K562 (cell line): ENCODE measurements around the gene ARFRP1. TPM values are rescaled to one million over a fixed set of nuclear protein-coding genes. Genes with fewer than 3 reads are reported as not detected.
A peak's percentile ranks its signal among the peaks of the same experiment; 100 is the strongest.

Source experiments
- ATAC-seq: fragments of 200-7000 bp; cut with Tn5 transposase; 3 replicates; pipeline ENCODE4 v1.9.1; 2020; ENCODE audit warnings: moderate library complexity
- BruUV-seq: library from RNA; stranded (reverse); fragments of 400-500 nt; replicated peaks from 2 replicates; lab custom pipeline; 2021; lab: Mats Ljungman, UMichigan
- CTCF ChIA-PET: fragments of 300-600 bp; formaldehyde crosslinking; extraction: SDS; loops from one replicate; lab custom pipeline; 2021; ENCODE audit warnings: low intra/inter-chr PET ratio; lab: Yijun Ruan, JAX
- POLR2A ChIA-PET: fragments of 300-600, 350-650 bp; sonication (Branson Sonifier 250); formaldehyde crosslinking; extraction: SDS; loops from one replicate; lab custom pipeline; 2021; ENCODE audit warnings: antibody characterized with exemption, inconsistent platforms; lab: Yijun Ruan, JAX
- DNase-seq, 4 experiments: peaks; one replicate each; pipeline versions ENCODE4 v3.0.0 to v3.0.0-alpha.2; 2011 to 2018; ENCODE audit warnings: low spot score in 3 of 4, mixed read lengths in 3 of 4; ENCODE audit errors: extremely low read depth in 1 of 4
- FAIRE-seq: peaks from 2 replicates; lab custom pipeline; 2011; peaks lifted over from hg19 to GRCh38; lab: Jason Lieb, UNC
- H2AFZ ChIP-seq: 2 replicates; pipeline ENCODE4 v1.6.0; 2011; ENCODE audit warnings: low read depth, low read length, control low read depth, inconsistent platforms
- H3K27ac ChIP-seq: fragments of 200-600 bp; 3 replicates; pipeline ENCODE4 v1.8.0; 2011; ENCODE audit warnings: low read depth, mild to moderate bottlenecking, control low read depth, inconsistent platforms, low read length, moderate library complexity, mixed read lengths; ENCODE audit errors: extremely low read depth
- H3K27me3 ChIP-seq, 2 experiments: fragments of 300-600 bp in 1 of 2; 2 replicates in 1 of 2; 3 replicates in 1 of 2; pipeline versions ENCODE4 v1.6.0 to v1.8.0; 2011; ENCODE audit warnings: inconsistent platforms in 2 of 2, low read length in 2 of 2, mild to moderate bottlenecking in 1 of 2, mixed read lengths in 1 of 2, moderate library complexity in 1 of 2; ENCODE audit not compliant: control insufficient read depth in 2 of 2, insufficient read depth in 2 of 2
- H3K36me3 ChIP-seq: fragments of 300-600 bp; 3 replicates; pipeline ENCODE4 v1.8.0; 2011; ENCODE audit warnings: mild to moderate bottlenecking, low read length, inconsistent platforms; ENCODE audit not compliant: control insufficient read depth, insufficient read depth
- H3K4me1 ChIP-seq, 2 experiments: fragments of 200-600 bp in 1 of 2; replicated peaks in 1 of 2; 2 replicates in 1 of 2; 3 replicates in 1 of 2; pipeline versions ENCODE4 v1.5.1 to v1.8.0; 2011; ENCODE audit warnings: inconsistent platforms in 2 of 2, low read length in 2 of 2, mild to moderate bottlenecking in 1 of 2, mixed read lengths in 1 of 2, moderate library complexity in 1 of 2; ENCODE audit not compliant: control insufficient read depth in 2 of 2, insufficient read depth in 2 of 2
- H3K4me2 ChIP-seq: 2 replicates; pipeline ENCODE4 v1.6.1; 2011; ENCODE audit warnings: low read length, control low read depth, inconsistent platforms, mixed read lengths; ENCODE audit not compliant: insufficient read depth
- H3K4me3 ChIP-seq: fragments of 200-600 bp; sonication (generic), shearing (Covaris generic); 2 replicates; pipeline ENCODE4 v1.5.1; 2016; ENCODE audit warnings: control low read depth, inconsistent platforms
- H3K79me2 ChIP-seq: fragments of 200-600 bp; 3 replicates; pipeline ENCODE4 v1.8.0; 2011; ENCODE audit warnings: low read length, inconsistent platforms; ENCODE audit not compliant: control insufficient read depth, insufficient read depth
- H3K9ac ChIP-seq, 2 experiments: 2 replicates each; pipeline versions ENCODE4 v1.6.0 to v1.6.1; 2011; ENCODE audit warnings: low read depth in 2 of 2, low read length in 2 of 2, control low read depth in 1 of 2, inconsistent platforms in 1 of 2, mild to moderate bottlenecking in 1 of 2, mixed read lengths in 1 of 2; ENCODE audit not compliant: insufficient read depth in 1 of 2
- H3K9me1 ChIP-seq: one replicate; pipeline ENCODE4 v1.6.0; 2011; ENCODE audit warnings: inconsistent platforms, mild to moderate bottlenecking, low read length, moderate library complexity; ENCODE audit not compliant: control insufficient read depth, insufficient read depth
- H3K9me3 ChIP-seq: replicated peaks from 2 replicates; pipeline ENCODE4 v1.5.1; 2011; ENCODE audit warnings: low read depth, low read length, inconsistent platforms; ENCODE audit not compliant: control insufficient read depth, insufficient read depth
- H4K20me1 ChIP-seq: replicated peaks from 2 replicates; pipeline ENCODE4 v1.6.1; 2011; ENCODE audit warnings: low read length, inconsistent platforms, mixed read lengths; ENCODE audit not compliant: control insufficient read depth, insufficient read depth
- POLR2G ChIP-seq: fragments of 200-400 bp; formaldehyde crosslinking; IDR thresholded peaks from 2 replicates; pipeline ENCODE4 v1.6.1; 2017; ENCODE audit warnings: low read depth, mild to moderate bottlenecking, antibody characterized with exemption, low read length, moderate library complexity
- RBFOX2 ChIP-seq: fragments of 200-400 bp; formaldehyde crosslinking; IDR thresholded peaks from 2 replicates; pipeline ENCODE4 v1.6.1; 2017; ENCODE audit warnings: low read depth, mild to moderate bottlenecking, low read length, moderate library complexity
- YBX1 ChIP-seq: fragments of 450-650 bp; IDR thresholded peaks from 2 replicates; pipeline ENCODE4 v1.7.1; 2016; ENCODE audit warnings: mild to moderate bottlenecking
- ZNF184 ChIP-seq: sonication (generic); formaldehyde crosslinking; IDR thresholded peaks from 2 replicates; pipeline ENCODE4 v1.5.0; 2020; ENCODE audit warnings: missing genetic modification reagents
- WGBS: fragments of 100-300 bp; shearing (Covaris generic); methylation state at CpG from one replicate; pipeline ENCODE4 v1.1.6; 2016; ENCODE audit warnings: low coverage, mixed read lengths; ENCODE audit not compliant: insufficient coverage; ENCODE audit errors: missing lambda C conversion rate; 5-methylcytosine and 5-hydroxymethylcytosine counted together
- in situ Hi-C: fragments of 300-500 bp; cut with MboI; formaldehyde crosslinking; loops from 4 replicates; pipeline ENCODE4 v1.15.0; 2018; ENCODE audit warnings: inconsistent platforms, mixed read lengths
- intact Hi-C: fragments of 100-400 bp; cut with micrococcal nuclease; formaldehyde crosslinking; loops from 2 replicates; pipeline ENCODE4 v1.14.2; 2022
- polyA plus RNA-seq, 8 experiments: library from polyadenylated mRNA; depleted of rRNA in 4 of 8; stranded (reverse) in 5 of 8; unstranded in 3 of 8; fragments of >200 nt; fragmentation: Nextera tagmentation in 2 of 8; fragmentation: Illumina TruSeq in 1 of 8; extraction: Ambion mirVana in 2 of 8; extraction: Trizol in 1 of 8; gene quantifications; 2 replicates each; pipeline versions ENCODE4 v1.2.1 to v1.2.3, GENCODE V29; 2011 to 2014; ENCODE audit warnings: inconsistent platforms in 1 of 8, missing spikeins in 1 of 8
- total RNA-seq, 7 experiments: library from RNA; depleted of rRNA in 6 of 7; stranded (reverse); fragments of >200 nt in 6 of 7; fragmentation: Illumina TruSeq in 2 of 7; extraction: Trizol in 2 of 7; gene quantifications; 2 replicates each; pipeline versions ENCODE4 v1.2.1 to v1.2.3, GENCODE V29; 2011 to 2021; ENCODE audit warnings: low replicate concordance in 1 of 7

Gene ARFRP1
- total and polyA plus RNA-seq, 9 of the 15 experiments (the other 6 are each of a cell fraction or from before 2014, with no cell fraction given): 2.2 to 78.9 (median 37.3) TPM

DNA sequence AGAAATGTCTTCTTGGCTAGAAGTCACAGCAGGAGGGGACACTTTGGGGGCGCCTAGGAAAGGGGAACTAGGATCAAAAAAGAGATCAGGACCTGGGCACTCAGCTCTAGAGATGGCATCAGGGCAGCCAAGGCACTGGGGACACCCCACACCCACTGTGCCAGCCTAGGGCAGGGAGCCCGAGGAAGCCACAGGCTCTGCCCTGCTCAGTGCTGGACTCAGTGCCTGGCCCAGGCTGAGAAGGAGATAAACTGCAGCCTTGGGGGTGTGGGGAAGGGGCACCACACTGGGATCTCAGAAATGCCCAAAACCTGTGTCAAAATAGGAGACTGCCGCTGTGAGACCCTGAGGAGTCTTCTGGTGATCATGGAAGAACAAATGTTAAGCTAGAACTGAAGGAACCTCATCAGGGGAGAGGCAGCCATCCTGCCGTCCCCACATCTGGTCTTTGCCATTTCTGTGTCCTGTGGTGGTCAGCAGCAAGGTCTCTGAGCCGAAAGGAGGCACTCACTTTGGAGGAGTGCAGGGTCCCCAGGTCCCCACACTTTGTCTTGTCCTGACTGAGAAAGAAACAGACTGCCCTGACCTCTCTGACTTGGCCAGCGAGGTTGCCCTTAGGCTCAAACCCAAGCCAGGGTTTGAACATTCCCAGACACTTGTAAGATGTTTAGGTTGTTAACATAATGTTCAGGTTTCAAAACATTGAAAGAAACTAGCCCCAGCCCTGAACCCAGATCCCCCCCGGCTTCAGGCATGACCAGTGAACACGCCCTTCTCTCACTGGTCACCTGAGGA, 2.3 kb downstream of the ARFRP1 start:
- Histone ChIP-seq H4K20me1 (peaks cover 22% of the 10 kb centered on the region), H2AFZ (no peak overlapping the region), H3K79me2 (peaks cover 49% of the 10 kb centered on the region), H3K9me3 (no peaks in the 10 kb centered on the region), H3K36me3 (peaks cover 52% of the 10 kb centered on the region), H3K27me3 (no peaks in the 10 kb centered on the region), H3K4me3 (no peak overlapping the region), H3K9me1 (no peaks in the 10 kb centered on the region), H3K4me2 (no peak overlapping the region), H3K4me1 (peaks cover 13 to 79% of the 10 kb centered on the region in 2 experiments), H3K27ac (no peak overlapping the region), H3K9ac (peak overlapping the region in 1 of 2 experiments; percentile 60; a peak in 1 of 4 replicates)
- intact Hi-C loops: loop anchor here (2.0 to 10.0 kb wide), 5 partner anchors 79 to 252 kb away; partner anchors contain the start of genes PTK6, TPD52L2 and UCKL1
- ChIA-PET CTCF (interaction anchor here (0.6 to 2.6 kb wide), 2 partner anchors 159 to 165 kb away, joined by 4 to 18 read pairs; partner anchors contain the start of gene TPD52L2), POLR2A (interaction anchor here (0.5 to 4.0 kb wide), 2 partner anchors 160 to 183 kb away, joined by 3 to 23 read pairs; partner anchors contain the start of gene TPD52L2)
- FAIRE-seq (no peak), DNase-seq (peak in 2 of 4 experiments; percentile 3 to 5), ATAC-seq (no peak)
- in situ Hi-C loops: loop anchor here (5.0 kb wide), 1 partner anchor 157 kb away; the partner anchor contains the start of gene ABHD16B
- no peak for TF ChIP-seq ZNF184 (CRISPR knock-in tag)
- 0 out of 2 replicates have a peak, but pooled peaks have one; percentile 6 for TF ChIP-seq RBFOX2
- no TSS peak for BruUV-seq
- 92% methylated on average over 8 of the region's 8 CpGs for WGBS

- in situ Hi-C loops (loop anchor here (5.0 kb wide), 1 partner anchor 158 kb away; the partner anchor contains the start of gene ABHD16B), intact Hi-C loops (loop anchor here (5.0 to 10.0 kb wide), 4 partner anchors 80 to 253 kb away; partner anchors contain the start of genes PTK6 and UCKL1)
- Histone ChIP-seq H3K4me3 (no peak overlapping the region), H3K4me1 (peaks cover 13 to 81% of the 10 kb centered on the region in 2 experiments), H3K9ac (no peak overlapping the region; a peak in 1 of 4 replicates), H3K4me2 (no peak overlapping the region), H3K9me1 (no peaks in the 10 kb centered on the region), H3K9me3 (no peaks in the 10 kb centered on the region), H4K20me1 (peaks cover 22% of the 10 kb centered on the region), H3K27me3 (no peaks in the 10 kb centered on the region), H2AFZ (no peak overlapping the region), H3K79me2 (peaks cover 48% of the 10 kb centered on the region), H3K36me3 (peaks cover 49% of the 10 kb centered on the region), H3K27ac (no peak overlapping the region)
- 100% methylated on average over 4 of the region's 6 CpGs for WGBS
- CTCF ChIA-PET: interaction anchor here (0.6 kb wide), 1 partner anchor 165 kb away, joined by 4 read pairs; no protein-coding TSS in a partner anchor
- TF ChIP-seq POLR2G: peak; percentile 14; the same call in 1 of the 2 replicates
- no peak for TF ChIP-seq YBX1
- FAIRE-seq (no peak), ATAC-seq (no peak), DNase-seq (peak in 2 of 4 experiments; percentile 3 to 4)
- POLR2A ChIA-PET: interaction anchor here (0.5 kb wide), 1 partner anchor 22 kb away, joined by 3 read pairs; no protein-coding TSS in a partner anchor
- BruUV-seq: no TSS peak
Observed at GRCh38 chr20:63704749-63705117, 3.0 kb downstream of the ARFRP1 start.
